GM18868 (cell line): ENCODE measurements around the gene VHLL.
"Not testable (repeated sequence)": the region's sequence is repeated elsewhere in the genome, so short reads cannot be mapped to it uniquely, and the experiment has no call there.

ENCODE experiments used
- ATAC-seq: cut with Tn5 transposase; IDR thresholded peaks from one replicate; pipeline ENCODE4 v1.9.1; 2021; ENCODE audit warnings: mild to moderate bottlenecking, moderate library complexity; ENCODE audit not compliant: unreplicated experiment

VHLL gene

GRCh38 chr1:156298852-156299357 lies at the start of gene VHLL:
Gene VHLL, minus strand, starts transcription at chr1:156299307. Its CDS starts 118 bp downstream, at chr1:156299189.
- ATAC-seq = no peak

GRCh38 chr1:156347331-156347730 lies 48.2 kb upstream of the VHLL start:
- ATAC-seq = no peak

- ATAC-seq = no peak
Observed at GRCh38 chr1:156346636-156347035, 47.5 kb upstream of the VHLL start.

GRCh38 chr1:156346035-156346434 lies 46.9 kb upstream of the VHLL start:
- ATAC-seq = not testable (repeated sequence)

- ATAC-seq = no peak
Observed at GRCh38 chr1:156344409-156344808, 45.3 kb upstream of the VHLL start.

- no peak for ATAC-seq
Observed at GRCh38 chr1:156342166-156342955, 43.3 kb upstream of the VHLL start.

GRCh38 chr1:156338180-156338976 lies 39.3 kb upstream of the VHLL start, which contains the start of the genes CCT3 and TSACC:
Gene CCT3, minus strand, starts transcription at chr1:156338292. Its CDS starts 108 bp downstream, at chr1:156338184.
Gene TSACC, plus strand, starts transcription at chr1:156338526. Its CDS starts 1,232 bp downstream, at chr1:156339758.
- peak; percentile 86 for ATAC-seq

- no peak for ATAC-seq
Observed at GRCh38 chr1:156337888-156338179, 38.7 kb upstream of the VHLL start.

GRCh38 chr1:156337052-156337887 lies 38.2 kb upstream of the VHLL start:
- ATAC-seq = no peak

GRCh38 chr1:156336242-156336641 lies 37.1 kb upstream of the VHLL start:
- ATAC-seq = no peak

GRCh38 chr1:156323179-156323578 lies 24.1 kb upstream of the VHLL start:
- not testable (repeated sequence) for ATAC-seq

- no peak for ATAC-seq
Observed at GRCh38 chr1:156320560-156320959, 21.5 kb upstream of the VHLL start.

- no peak for ATAC-seq
Observed at GRCh38 chr1:156319664-156320063, 20.6 kb upstream of the VHLL start.

- no peak for ATAC-seq
Observed at GRCh38 chr1:156316909-156317308, 17.8 kb upstream of the VHLL start.

GRCh38 chr1:156310962-156311361 lies 11.9 kb upstream of the VHLL start:
- ATAC-seq = no peak

GRCh38 chr1:156308078-156308477 lies 9.0 kb upstream of the VHLL start:
- ATAC-seq = no peak

- ATAC-seq = no peak
Observed at GRCh38 chr1:156305215-156305614, 6.1 kb upstream of the VHLL start.

GRCh38 chr1:156303241-156303640 lies 4.1 kb upstream of the VHLL start:
- no peak for ATAC-seq

GRCh38 chr1:156295391-156295947 lies 3.6 kb downstream of the VHLL start, which contains the start of gene GLMP:
Gene GLMP, minus strand, starts transcription at chr1:156295679. Its CDS starts 34 bp downstream, at chr1:156295645.
- no peak for ATAC-seq

GRCh38 chr1:156293895-156294294 lies 5.2 kb downstream of the VHLL start:
- ATAC-seq = no peak

- no peak for ATAC-seq
Observed at GRCh38 chr1:156293098-156293434, 6.0 kb downstream of the VHLL start.
